H7 (cell line): ENCODE data around the gene BAD. TPM values are rescaled to one million over a fixed set of nuclear protein-coding genes. Genes with fewer than 3 reads are reported as not detected.

ENCODE experiments used
- DNase-seq: peaks from one replicate; pipeline ENCODE4 v3.0.0; 2012
- H3K27me3 ChIP-seq: 2 replicates; pipeline ENCODE4 v1.6.0; 2011; ENCODE audit warnings: mild to moderate bottlenecking, low read length; ENCODE audit not compliant: control insufficient read depth, insufficient read depth
- H3K36me3 ChIP-seq: replicated peaks from 2 replicates; pipeline ENCODE4 v1.5.1; 2011; ENCODE audit warnings: low read length; ENCODE audit not compliant: control insufficient read depth, insufficient read depth
- H3K4me3 ChIP-seq: 2 replicates; pipeline ENCODE4 v1.5.1; 2011; ENCODE audit warnings: low read depth, mild to moderate bottlenecking, control low read depth, low read length, moderate library complexity; ENCODE audit not compliant: insufficient read depth
- total RNA-seq: library from RNA; depleted of rRNA; stranded (reverse); fragments of >200 nt; shearing (Covaris generic); gene quantifications from 2 replicates; pipeline ENCODE4 v1.2.3, GENCODE V29; 2014

BAD gene
- total RNA-seq, 1 experiment from 2014 or later = 71.8 TPM

- Histone ChIP-seq H3K27me3 (peaks cover 1% of the 10 kb centered on the region; the same call in 1 of the 2 replicates), H3K4me3 (peak overlapping the region; percentile 61), H3K36me3 (peaks cover 3% of the 10 kb centered on the region; the same call in 1 of the 2 replicates)
- DNase-seq = no peak
Observed at GRCh38 chr11:64306563-64306875, 22.1 kb upstream of the BAD start.

GRCh38 chr11:64305691-64306562 is 21.5 kb upstream of the BAD start:
- Histone ChIP-seq H3K36me3 (peaks cover 3% of the 10 kb centered on the region; the same call in 1 of the 2 replicates), H3K4me3 (peak overlapping the region; percentile 61), H3K27me3 (peaks cover 2% of the 10 kb centered on the region)
- peak; percentile 87 for DNase-seq

GRCh38 chr11:64305075-64305690 is 20.7 kb upstream of the BAD start, which contains the start of gene ESRRA:
ESRRA (plus strand) TSS chr11:64305524; CDS start chr11:64307180, 1,656 bp downstream.
- H3K36me3 ChIP-seq = peaks cover 3% of the 10 kb centered on the region; the same call in 1 of the 2 replicates
- H3K4me3 ChIP-seq = peak within 1 kb of the TSS; percentile 89
- peaks cover 9% of the 10 kb centered on the region for H3K27me3 ChIP-seq
- DNase-seq = peak; percentile 100

- H3K36me3 ChIP-seq = peaks cover 3% of the 10 kb centered on the region; the same call in 1 of the 2 replicates
- peaks cover 16% of the 10 kb centered on the region for H3K27me3 ChIP-seq
- peak overlapping the region; percentile 89 for H3K4me3 ChIP-seq
- peak; percentile 95 for DNase-seq
Observed at GRCh38 chr11:64304316-64305072, 20.0 kb upstream of the BAD start.

- peaks cover 21% of the 10 kb centered on the region for H3K27me3 ChIP-seq
- no peak for DNase-seq
- H3K36me3 ChIP-seq = peaks cover 3% of the 10 kb centered on the region; the same call in 1 of the 2 replicates
- H3K4me3 ChIP-seq = peak overlapping the region; percentile 89
Observed at GRCh38 chr11:64304032-64304315, 19.5 kb upstream of the BAD start.

- DNase-seq = no peak
- peaks cover 3% of the 10 kb centered on the region; the same call in 1 of the 2 replicates for H3K36me3 ChIP-seq
- H3K4me3 ChIP-seq = no peak overlapping the region
- H3K27me3 ChIP-seq = peaks cover 27% of the 10 kb centered on the region
Observed at GRCh38 chr11:64303109-64304031, 18.9 kb upstream of the BAD start.

GRCh38 chr11:64299847-64300648 is 15.6 kb upstream of the BAD start, which contains the start of gene CATSPERZ:
CATSPERZ (plus strand) TSS chr11:64300358; CDS start chr11:64300411, 53 bp downstream.
- H3K4me3 ChIP-seq = peak within 1 kb of the TSS; percentile 37
- H3K27me3 ChIP-seq = peaks cover 60% of the 10 kb centered on the region
- H3K36me3 ChIP-seq = no peaks in the 10 kb centered on the region
- peak; percentile 88 for DNase-seq

- DNase-seq = peak; percentile 82
- Histone ChIP-seq H3K36me3 (no peaks in the 10 kb centered on the region), H3K27me3 (peaks cover 69% of the 10 kb centered on the region), H3K4me3 (peak overlapping the region; percentile 23)
Observed at GRCh38 chr11:64298966-64299846, 14.7 kb upstream of the BAD start.

- DNase-seq = peak; percentile 61
- Histone ChIP-seq H3K4me3 (no peak overlapping the region), H3K36me3 (no peaks in the 10 kb centered on the region), H3K27me3 (peaks cover 82% of the 10 kb centered on the region)
Observed at GRCh38 chr11:64297699-64298358, 13.4 kb upstream of the BAD start.

GRCh38 chr11:64296830-64297698 is 12.6 kb upstream of the BAD start:
- DNase-seq = peak; percentile 78
- Histone ChIP-seq H3K36me3 (no peaks in the 10 kb centered on the region), H3K4me3 (no peak overlapping the region; the same call in 1 of the 2 replicates), H3K27me3 (peaks cover 90% of the 10 kb centered on the region)

GRCh38 chr11:64296236-64296635 is 11.8 kb upstream of the BAD start:
- Histone ChIP-seq H3K4me3 (no peak overlapping the region), H3K36me3 (no peaks in the 10 kb centered on the region), H3K27me3 (peaks cover 96% of the 10 kb centered on the region)
- DNase-seq = no peak
